GM15510 (cell line): ENCODE data around the gene CACNA1B.

Experiments used
- POLR2A ChIP-seq: IDR thresholded peaks from 3 replicates; pipeline ENCODE4 v1.6.1; 2011; ENCODE audit warnings: borderline replicate concordance; ENCODE audit not compliant: insufficient read length; ENCODE audit errors: extremely low read depth

Gene CACNA1B

DNA sequence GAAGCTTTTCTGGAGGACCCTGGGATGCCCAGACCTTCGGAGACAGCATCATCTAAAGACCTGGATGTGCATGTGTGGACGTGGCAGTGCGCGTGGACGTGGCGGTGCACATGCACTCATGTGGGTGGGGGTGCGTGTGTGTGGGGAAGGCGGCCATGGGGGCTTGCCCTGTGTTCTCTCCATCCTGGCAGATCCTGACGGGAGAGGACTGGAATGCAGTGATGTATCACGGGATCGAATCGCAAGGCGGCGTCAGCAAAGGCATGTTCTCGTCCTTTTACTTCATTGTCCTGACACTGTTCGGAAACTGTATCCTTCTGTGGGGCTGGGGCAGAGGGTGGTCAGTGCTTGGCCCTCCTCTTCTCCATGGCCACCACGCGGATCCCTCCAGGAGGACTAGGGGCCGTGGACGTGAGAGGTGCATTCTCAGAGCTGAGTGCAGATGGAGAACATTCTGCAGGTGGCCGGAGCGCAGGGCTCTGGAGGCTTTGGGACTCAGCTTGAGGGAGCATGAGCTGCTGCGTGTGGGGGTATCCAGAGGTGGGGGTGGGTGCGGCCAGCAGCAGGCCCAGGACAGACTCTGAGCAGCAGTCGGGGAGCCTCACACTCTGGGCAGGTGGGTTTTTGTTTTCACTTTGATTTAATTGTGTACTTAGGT lies 129.1 kb downstream of the CACNA1B start:
- no peak for TF ChIP-seq POLR2A

GRCh38 chr9:138007566-138007917 lies 130.0 kb downstream of the CACNA1B start:
- TF ChIP-seq POLR2A: no peak

DNA sequence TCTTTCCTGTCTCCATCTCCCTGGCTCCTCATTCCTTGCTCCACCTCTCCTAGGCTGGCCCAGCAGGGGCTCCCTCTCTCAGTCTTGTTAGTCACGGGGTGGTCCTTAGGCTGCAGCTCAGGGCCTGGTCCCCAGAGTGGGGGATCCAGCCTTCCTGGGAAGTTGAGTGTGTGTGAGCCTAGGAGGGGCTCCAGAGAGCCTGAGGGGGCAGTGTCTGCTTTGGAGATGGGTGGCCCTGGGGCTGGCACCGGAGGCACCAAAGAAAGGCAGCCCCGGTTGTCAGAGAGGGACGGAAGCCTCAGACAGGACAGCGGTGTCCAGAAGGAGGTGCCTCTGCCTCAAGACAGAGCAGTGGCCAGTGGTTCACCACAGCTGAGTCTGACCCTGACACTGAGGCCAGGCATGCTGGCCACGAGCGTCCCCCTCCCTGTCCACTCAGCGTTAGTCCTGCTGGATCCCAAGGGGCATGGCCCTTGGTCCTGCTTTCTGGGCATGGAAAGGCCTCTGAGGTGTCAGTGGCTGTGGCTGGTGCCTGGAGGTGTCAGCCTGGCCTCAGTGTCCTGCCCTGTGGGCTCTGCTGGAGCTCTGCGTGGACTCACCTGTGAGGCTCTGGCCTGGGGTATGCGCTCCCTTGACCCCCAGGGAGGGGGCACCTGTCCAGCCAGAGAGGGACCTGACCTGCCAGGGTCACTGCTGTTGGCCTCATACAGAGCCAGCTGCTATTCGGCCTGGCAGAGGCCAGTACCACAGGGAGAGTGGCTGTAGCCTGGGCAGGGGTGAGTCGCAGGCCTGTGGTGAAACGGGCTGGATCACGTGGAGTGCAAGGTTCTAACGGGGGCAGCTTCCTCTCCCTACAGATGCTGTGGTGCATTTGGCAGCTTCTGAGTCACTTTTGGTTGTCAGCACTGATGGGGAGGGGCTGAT lies 130.6 kb downstream of the CACNA1B start:
- no peak for TF ChIP-seq POLR2A

GRCh38 chr9:138009016-138009802 lies 131.6 kb downstream of the CACNA1B start:
- TF ChIP-seq POLR2A: no peak

DNA sequence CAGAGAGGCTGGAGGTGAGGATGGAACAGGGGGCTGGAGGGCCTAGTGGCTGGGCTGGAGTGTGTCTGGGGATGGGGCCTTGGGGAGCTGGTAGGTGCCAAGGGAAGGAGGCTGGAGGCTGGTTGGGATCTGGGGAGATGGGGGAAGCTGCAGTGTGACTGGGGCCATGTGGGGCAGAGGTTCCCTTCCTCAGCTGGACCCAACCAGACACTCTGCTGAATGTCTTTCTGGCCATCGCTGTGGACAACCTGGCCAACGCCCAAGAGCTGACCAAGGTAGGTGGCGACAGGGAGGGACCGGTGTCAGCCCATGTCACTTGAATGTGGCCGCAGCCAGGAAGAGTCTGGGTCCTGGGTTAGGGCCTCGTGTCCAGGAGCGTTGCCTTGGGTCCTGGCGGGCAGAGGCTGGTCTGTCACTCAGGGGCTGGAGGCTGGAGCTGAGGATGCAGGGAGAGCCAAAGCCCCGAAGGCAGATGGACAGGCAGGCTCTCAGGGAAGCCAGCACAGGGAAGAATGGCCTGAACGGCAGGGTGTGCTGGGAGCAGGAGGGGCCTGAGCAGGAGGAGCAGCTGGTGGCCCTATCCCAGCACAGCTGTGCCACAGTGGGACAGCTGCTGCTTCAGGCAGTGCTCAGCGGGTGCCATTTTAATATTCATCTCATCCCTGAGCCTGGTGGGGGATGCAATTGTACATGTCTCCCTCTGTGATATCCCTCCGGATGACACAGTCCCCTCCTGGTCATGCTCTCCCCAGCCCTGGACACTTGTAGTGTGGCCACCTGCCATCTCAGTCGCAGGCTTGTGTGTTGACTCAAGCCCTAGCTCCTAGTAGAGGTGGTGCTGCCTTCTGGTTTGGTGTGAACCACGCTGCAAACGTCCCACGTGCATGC lies 132.5 kb downstream of the CACNA1B start:
- no peak for TF ChIP-seq POLR2A

GRCh38 chr9:138010861-138011260 lies 133.3 kb downstream of the CACNA1B start:
- no peak for TF ChIP-seq POLR2A

- no peak for TF ChIP-seq POLR2A
These were observed 134.4 kb downstream of the CACNA1B start for GRCh38 chr9:138011951-138012500.

- TF ChIP-seq POLR2A: no peak
These were observed 135.7 kb downstream of the CACNA1B start for GRCh38 chr9:138013273-138013672.

- TF ChIP-seq POLR2A: no peak
These were observed 136.4 kb downstream of the CACNA1B start for GRCh38 chr9:138013836-138014562.

DNA sequence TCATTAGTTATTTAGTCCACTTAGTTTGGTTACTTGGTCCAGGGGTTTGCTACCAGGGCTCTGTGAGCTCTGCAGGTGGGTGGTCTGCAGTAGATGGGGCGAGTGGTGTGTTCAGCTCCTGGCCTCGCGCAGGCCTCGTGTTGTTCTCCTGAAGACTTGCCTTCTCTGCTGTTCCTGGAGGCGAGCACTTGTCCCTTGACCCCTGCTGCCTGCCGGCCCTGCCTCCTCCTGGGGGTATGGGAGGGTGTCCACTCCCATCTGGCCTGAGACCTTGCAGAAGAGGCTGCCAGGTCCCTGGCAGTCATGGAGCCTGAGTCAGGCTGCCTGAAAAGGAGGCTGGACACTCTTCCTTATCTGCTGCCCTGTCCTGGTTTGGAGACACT lies 137.0 kb downstream of the CACNA1B start:
- no peak for TF ChIP-seq POLR2A

GRCh38 chr9:138015021-138015829 lies 137.6 kb downstream of the CACNA1B start:
- no peak for TF ChIP-seq POLR2A

DNA sequence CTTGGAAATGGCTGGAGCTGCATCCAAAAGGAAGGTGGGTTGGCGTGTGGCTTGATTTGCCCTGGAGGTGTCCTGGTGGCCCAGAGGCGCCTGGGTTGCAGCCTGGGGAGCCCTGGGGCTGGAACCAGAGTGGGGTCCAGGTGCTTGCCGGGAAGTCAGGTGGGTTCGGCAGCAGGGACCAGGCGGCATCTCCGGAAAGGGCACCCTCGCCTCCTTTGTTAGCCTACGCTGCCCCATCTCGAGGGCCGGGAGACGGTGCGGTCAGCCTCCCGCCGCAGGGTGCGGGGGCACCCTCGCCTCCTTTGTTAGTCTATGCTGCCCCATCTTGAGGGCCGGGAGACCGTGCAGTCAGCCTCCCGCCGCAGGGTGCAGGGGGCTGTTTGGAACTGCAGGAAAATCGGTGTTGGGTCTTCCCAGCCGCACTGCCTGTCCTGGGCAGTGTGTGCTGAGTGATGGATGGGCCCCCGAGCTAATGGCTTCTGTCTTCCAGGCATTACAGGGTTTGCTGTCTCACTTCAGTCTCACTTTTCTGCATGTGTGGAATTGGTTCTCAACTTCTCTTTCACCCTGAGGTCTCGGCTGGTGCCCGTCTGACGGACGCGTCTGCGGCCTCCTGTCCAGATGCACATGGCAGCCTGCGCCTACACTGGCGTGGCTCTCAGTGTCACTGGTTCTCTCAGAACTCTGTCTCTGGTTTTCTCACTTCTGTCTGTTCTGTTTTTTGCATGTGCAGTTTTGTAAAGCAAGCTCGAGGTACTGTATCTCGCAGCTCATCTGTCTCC lies 139.0 kb downstream of the CACNA1B start:
- no peak for TF ChIP-seq POLR2A

GRCh38 chr9:138017200-138017599 lies 139.6 kb downstream of the CACNA1B start:
- TF ChIP-seq POLR2A: no peak
